ENCODE results near the gene GPR12.

DNA sequence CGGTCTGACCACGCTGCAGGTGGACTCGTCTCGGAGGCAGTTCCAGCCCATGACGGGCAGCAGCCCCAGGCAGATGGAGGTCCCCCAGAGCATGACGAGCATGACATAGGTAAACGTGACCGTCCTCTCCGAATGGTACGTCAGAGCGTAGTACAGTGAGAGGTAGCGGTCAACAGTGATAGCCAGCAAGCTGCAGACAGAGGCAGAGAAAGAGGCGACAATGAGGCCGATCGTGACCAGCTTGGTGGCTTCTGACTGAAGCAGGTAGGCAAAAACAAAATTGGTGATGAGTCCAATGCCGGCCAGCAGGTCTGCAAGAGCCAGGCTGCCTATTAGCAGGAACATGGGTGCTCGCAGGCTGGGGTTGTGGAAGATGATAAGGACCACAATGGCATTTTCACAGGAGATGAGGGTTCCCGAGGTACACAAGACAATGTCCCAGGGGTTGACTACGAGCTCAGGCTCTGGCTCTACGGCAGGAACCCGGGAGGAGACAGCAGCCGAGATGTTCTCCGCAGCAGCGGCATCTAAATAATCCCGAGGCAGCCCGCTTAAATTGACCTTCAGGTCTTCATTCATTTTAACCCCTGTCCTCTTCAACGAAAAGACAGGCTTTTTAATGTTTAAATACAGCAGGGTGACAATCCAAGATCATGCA lies 1.2 kb downstream of the GPR12 start:
- TF ChIP-seq, protein P1, sequence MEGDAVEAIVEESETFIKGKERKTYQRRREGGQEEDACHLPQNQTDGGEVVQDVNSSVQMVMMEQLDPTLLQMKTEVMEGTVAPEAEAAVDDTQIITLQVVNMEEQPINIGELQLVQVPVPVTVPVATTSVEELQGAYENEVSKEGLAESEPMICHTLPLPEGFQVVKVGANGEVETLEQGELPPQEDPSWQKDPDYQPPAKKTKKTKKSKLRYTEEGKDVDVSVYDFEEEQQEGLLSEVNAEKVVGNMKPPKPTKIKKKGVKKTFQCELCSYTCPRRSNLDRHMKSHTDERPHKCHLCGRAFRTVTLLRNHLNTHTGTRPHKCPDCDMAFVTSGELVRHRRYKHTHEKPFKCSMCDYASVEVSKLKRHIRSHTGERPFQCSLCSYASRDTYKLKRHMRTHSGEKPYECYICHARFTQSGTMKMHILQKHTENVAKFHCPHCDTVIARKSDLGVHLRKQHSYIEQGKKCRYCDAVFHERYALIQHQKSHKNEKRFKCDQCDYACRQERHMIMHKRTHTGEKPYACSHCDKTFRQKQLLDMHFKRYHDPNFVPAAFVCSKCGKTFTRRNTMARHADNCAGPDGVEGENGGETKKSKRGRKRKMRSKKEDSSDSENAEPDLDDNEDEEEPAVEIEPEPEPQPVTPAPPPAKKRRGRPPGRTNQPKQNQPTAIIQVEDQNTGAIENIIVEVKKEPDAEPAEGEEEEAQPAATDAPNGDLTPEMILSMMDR (optimal IDR thresholded peaks at IDR 0.05 in 1 of 3, IDR thresholded peaks at IDR 0.05 in 1 of 3, conservative IDR thresholded peaks at IDR 0.05 in 1 of 3; ENCODE audit: extremely low read depth in 1 of 3, insufficient read depth in 2 of 3, low read length in 3 of 3), result no peak
- no peak for TF ChIP-seq EZH2 (IDR thresholded peaks at IDR 0.05; ENCODE audit: low read length)

Data from keratinocyte (primary cell).